Head of caudate nucleus (tissue), 42 donors: ENCODE results near the gene DTX2.
"Not testable (repeated sequence)": the region's sequence is repeated elsewhere in the genome, so short reads cannot be mapped to it uniquely, and the experiment has no call there.

ENCODE experiments used
- DNase-seq, 42 donors: peaks; one replicate each; pipeline versions ENCODE4 v3.0.0 to v3.0.0-alpha.2; 2020 to 2021; ENCODE audit warnings: mixed read lengths in 7 of 42
- intact Hi-C: fragments of 100-400 bp; cut with DNase I; formaldehyde crosslinking; loops from one replicate; pipeline ENCODE4 v1.15.0; 2022

The DTX2 gene

DNA sequence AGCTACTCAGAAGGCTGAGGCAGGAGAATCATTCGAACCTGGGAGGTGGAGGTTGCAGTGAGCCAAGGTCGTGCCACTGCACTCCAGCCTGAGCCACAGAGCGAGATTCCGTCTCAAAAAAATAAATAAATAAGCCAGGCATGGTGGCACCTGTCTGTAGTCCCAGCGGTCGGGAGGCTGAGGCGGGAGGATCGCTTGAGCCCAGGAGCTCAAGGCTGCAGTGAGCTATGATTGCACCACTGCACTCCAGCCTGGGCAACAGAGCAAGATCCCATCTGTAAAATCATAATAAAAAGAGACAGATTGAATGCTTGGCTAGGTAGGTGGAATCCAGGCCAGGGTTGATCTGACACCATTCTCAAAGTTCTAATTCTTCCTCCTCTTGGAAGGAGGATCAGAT is 45.1 kb downstream of the DTX2 start:
- DNase-seq, intact Hi-C loops: not testable (repeated sequence)

DNA sequence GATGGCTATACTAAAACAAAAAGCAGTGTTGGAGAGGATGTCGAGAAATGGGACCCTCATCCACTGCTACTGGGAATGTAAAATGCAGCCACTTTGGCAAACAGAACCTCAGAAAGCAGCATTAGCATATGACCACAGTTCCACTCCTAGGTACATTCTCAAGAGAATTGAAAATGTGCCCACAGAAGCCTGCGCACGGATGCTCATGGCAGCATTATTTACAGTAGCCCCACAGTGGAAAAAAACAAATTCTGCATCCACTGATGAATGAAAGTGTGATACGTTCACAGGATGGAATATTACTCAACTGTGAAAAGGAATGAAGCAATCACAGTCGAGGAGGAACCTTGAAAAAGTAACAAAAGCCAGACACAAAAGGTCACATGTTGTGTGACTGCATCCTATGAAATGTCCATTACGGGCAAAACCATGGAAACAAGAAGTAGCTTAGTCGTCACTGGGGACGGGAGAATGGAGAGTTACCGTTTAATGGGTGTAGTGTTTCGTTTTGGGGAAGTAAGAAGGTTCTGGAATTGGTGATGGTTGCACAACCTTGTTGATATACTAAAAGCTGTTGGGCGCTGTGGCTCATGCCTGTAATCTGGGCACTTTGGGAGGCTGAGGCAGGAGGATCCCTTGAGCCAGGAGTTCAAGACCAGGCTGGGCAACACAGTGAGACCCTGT is 46.4 kb downstream of the DTX2 start:
- no peak for DNase-seq
- intact Hi-C loops, result no loop called here

DNA sequence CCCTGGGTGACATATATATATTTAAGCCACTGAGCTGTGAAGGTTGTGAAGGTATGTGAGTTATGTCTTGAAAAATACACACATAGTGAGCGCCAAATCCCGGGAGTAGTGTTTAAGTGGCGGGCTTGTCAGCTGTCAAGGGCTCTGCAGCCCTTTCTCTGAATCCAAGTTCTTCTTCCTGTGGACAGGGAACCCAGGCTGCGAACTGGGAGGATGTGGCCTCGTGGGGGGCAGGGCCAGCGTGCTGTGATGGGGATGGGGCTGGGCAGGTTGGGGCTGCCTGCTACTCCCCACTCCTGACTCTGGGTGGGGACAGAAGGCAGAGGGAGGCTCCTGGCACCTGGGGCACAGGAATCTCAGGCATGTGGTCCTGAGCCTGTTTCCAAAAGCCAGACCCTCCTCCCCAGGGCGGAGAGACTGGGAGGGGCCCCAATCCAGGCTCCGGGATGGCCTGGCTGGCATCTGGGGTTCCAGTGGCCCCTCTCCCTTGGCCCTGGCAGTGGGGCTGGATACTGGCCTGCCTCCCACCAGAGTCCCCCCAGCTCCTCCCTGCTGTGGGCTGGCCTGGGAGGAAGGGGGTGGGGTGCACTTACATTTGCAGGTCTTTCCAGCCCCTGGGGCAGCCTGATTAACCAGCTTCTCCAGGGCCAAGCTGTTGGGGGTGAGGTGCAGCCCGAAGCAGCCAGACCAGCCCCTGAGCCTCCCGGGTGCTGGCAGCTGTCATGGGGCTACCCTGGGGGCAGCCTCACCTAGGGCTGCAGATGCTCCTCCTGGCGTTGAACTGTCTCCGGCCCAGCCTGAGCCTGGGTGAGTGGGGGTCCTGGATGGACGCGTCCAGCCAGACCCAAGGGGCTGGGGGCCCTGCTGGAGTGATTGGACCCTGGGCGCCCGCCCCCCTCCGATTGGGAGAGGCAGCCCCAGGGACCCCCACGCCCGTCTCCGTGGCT is 48.7 kb downstream of the DTX2 start, which contains the start of gene UPK3B:
Gene UPK3B, plus strand, starts transcription at position 622 of the 947 bp plus-strand sequence. Its CDS starts 101 bp downstream, at position 723.
- intact Hi-C loops, result no loop called here
- peak in 1 of 42 donors; percentile 19 for DNase-seq

DNA sequence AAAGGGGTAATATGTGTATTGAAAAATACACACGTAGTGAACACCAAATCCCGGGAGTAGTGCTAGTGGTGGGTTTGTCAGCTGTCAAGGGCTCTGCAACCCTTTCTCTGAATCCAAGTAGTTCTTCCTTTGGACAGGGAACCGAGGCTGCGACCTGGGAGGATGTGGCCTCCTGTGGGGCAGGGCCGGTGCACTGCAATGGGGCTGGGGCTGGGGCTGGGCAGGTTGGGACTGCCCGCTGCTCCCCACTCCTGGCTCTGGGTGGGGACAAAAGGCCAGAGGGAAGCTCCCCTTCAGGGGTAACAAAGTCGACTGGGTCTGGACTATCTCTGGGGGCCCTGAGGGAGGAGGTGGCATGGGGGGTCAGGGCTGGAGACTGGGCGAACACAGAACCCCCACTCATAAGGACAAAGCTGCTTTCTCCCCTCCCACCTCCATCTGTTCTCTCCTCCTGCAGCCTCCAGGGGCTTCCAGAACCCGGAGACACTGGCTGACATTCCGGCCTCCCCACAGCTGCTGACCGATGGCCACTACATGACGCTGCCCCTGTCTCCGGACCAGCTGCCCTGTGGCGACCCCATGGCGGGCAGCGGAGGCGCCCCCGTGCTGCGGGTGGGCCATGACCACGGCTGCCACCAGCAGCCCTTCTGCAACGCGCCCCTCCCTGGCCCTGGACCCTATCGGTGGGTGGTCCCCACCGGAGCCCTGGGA is 49.8 kb downstream of the DTX2 start:
- intact Hi-C loops, DNase-seq: not testable (repeated sequence)

DNA sequence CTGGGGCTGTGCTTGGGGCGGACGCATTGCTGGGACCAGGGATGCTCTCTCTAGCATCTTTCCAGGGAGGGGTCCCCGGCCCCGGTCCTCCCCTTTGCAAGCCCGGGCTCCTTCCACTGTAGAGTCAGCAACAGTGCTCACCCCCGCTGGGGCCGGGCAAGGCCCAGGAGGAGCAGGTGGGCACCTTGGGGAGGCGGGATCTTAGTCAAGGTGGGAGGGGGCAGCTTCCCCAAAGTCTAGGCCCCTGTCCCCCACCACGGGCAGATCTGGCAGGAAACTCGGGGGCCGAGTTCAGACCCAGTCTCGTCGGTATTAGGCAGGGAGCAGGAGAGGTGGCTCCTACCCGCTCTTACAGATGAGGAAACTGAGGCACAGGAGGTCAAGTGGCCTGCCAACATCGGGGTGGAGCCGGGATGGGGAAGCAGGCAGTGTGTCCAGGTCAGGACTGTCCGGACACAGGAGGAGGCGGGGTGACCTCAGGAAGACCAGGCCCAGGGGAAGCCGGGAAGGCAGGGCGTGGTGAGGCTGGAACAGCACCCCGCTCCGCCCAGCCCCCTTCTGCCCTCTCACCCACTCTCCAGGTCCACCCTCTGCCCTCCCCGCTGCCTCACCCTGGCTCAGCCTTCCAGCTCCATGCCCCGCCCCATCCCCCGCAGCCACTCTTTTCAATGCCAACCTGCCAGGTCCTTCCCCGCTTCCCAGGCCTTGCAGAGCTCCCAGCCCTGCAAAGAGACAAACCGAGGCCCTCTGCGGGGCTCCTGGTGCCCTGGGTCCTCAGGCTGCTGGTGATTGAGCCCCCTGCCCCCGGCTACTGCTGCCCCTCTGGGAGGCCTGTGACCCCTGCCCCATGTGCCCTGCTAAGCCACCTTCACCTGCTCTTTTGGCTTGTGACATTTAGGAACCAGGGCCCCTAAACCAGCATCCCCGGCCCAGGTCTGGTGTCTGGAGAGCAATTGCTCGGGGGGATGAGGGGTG is 50.7 kb downstream of the DTX2 start:
- intact Hi-C loops, result not testable (repeated sequence)
- DNase-seq, result peak in 1 of 42 donors; percentile 3

DNA sequence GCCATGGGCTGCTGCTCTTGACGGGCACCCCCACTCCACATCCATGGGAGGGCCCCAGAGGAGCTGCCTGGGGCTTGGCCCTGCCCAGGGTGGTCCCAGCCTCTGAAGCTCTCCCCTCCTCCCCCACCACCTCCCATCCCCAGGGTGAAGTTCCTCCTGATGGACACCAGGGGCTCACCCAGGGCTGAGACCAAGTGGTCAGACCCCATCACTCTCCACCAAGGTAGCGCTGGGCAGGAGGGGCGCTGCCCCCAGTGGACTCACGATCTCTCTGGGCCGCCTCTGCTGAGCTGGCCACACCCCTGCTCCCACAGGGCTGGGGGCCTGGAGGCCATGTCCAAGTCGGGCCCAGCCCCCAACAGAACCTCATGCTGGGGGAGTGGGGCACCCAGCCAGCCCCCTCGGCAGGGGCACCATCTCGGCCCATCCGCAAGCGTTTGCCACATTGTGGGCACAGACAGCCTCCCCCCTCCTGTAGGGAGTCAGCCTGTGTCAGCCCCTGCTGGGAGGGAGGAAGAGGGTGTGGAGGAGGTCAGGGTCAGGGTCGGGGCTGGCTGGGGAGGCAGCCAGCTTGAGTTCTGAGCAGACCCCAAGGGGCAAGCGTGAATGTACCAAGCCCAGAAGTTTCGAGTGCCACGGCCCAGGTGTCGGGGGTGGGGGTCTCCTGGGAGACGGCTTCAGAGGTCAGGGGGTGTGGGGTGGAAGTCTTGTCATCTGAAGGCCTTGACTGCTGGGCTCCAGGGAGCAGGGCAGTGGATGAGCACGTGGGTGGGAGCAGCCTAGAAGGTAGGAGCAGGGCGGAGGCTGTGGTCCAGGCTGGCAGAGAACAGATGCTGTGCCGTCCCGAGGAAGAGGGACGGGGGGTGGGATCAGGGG is 51.7 kb downstream of the DTX2 start:
- intact Hi-C loops, result no loop called here
- peak in 1 of 42 donors; percentile 16 for DNase-seq

DNA sequence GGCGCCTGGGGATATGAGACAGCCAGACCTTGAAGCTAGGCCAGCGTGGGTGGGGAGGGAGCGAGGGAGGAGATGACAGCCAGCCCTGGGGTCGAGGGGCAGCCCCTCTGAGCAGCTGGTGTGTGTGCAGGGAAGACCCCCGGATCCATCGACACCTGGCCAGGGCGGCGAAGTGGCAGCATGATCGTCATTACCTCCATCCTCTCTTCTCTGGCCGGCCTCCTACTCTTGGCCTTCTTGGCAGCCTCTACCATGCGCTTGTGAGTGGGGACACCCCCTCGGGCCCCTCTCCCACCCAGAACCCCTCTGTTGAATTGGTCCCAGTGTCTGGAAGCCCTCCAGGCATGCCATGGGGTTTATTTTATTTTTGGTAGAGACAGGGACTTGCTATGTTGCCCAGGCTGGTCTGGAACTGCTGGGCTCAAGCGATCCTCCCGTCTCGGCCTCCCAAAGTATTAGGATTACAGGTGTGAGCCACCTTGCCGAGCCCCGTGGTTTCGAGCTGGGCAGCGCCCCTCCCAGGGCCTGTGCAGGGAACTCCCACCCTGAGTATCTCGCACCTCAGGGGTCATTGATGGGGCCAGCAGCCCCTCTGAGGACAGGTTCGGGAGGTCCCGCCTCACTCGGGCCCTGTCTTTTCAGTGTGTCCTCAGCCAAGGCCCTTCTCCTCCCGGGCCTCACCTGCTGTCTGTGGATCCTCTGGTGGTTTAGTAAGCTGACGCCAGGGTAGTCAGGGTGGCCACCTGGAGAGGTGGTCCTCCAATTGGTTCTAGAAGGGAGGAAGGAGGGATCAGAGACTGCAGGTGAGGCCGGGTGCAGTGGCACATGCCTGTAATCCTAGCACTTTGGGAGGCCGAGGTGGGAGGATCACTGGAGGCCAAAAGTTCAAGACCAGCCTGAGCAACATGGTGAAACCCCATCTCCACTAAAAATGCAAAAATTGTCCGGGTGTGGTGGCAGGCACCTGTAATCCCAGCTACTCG is 52.6 kb downstream of the DTX2 start:
- intact Hi-C loops, result no loop called here
- peak in 1 of 42 donors; percentile 4 for DNase-seq

DNA sequence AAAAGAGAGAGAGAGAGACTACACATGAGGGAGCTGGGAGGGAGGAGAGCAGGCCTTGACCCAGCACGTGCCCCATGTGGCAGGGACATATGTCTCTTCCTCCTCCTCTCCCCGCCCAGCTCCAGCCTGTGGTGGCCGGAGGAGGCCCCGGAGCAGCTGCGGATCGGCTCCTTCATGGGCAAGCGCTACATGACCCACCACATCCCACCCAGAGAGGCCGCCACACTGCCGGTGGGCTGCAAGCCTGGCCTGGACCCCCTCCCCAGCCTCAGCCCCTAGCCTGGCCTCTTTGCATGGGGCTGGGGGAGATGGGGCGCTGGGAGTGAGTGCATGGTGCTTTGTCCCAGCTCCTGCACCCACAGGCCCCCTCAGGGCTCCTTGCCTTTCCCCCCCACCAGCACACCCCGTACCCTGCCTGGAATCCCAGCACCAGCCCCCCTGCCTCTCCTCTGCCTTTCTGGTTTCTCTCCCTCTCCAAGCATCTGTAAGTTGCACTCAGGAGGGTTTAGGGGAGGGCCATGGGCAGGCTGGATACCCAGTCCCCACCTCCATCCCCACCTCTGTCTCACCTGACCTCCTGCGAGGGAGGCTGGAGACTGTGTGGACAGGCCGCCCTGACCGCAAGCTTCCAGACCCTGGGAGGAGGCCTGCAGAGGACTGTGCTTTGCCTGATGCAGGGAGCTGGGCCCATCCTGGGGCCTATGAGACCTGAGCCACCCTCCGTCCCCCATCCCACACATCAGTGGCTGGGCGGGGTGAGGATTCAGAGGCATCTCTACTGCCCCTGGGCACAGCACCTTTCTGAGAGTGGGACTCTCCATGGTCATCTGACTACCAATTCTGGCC is 53.6 kb downstream of the DTX2 start:
- intact Hi-C loops, result no loop called here
- peak in 1 of 42 donors; percentile 4 for DNase-seq

DNA sequence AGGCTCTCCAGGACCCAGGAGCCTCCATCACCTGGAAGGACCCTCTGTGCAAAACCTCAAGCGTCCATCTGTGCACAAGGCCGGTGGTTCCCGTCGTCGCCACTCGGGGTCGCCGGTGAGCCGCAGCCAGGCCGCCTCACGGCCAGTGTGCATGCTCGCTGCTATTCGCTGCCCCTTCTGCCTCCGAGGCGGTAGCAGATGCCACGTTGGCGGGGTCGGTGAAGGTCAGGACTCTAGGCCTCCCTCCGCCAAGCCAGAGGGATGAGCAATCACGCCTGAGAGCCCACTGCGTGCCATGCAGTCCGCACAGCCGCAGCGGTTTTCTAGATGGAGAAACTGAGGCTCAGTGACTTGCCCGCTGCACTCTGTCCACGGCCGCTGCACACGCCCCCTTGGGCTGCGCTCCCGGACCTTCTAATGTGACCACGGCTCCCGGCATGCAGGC is 54.5 kb downstream of the DTX2 start:
- intact Hi-C loops, result no loop called here
- peak in 24 of 42 donors; percentile 21 to 89 (median 62) for DNase-seq

DNA sequence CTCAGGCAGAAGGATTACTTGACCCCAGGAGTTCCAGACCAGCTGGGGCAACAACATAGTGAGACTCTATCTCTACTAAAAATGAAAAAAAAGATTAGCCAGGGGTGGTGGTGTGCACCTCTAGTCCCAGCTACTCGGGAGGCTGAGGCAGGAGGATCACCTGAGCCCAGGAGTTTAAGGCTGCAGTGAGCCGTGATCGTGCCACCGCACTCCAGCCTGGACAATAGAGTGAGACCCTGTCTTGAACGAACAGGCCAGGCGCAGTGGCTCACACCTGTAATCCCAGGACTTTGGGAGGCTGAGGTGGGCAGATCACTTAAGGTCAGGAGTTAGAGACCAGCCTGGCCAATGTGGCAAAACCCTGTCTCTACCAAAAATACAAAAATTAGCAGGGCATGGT is 55.4 kb downstream of the DTX2 start:
- intact Hi-C loops, DNase-seq: not testable (repeated sequence)

DNA sequence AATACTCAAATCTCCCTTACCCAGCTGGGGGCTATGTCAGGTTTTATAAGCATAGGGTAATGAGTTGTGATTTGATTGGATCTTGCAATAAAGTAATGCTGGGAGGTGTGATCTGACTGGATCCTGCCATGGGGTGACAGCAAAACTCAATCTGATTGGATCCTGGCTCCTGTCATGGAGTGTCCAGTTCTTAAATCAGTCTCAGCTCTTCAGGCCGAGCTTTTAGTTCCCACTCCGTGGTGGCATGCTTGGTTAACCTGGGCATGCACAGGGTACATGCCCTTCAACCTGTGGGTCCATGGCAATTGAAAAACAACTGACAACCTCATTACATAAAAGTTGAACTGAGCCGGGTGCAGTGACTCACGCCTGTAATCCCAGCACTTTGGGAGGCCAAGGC is 64.7 kb downstream of the DTX2 start:
- DNase-seq, intact Hi-C loops: not testable (repeated sequence)

DNA sequence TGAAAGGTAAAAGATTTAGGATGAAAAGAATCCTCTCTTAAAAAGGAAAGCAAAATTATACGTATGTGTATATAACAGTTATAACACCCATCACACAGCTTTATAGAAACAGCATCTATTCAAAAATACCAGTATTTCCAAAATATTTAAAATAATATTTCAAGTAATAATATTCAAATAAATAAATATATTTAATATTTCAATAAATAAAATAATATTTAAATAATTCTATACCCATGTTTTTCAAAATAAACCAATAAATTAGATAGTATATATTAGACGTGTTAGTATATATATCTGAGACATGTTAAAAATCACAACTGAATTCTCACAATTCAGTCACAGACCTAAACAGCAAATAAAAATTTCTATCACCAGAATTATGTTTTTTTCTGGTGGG is 70.1 kb downstream of the DTX2 start:
- DNase-seq, intact Hi-C loops: not testable (repeated sequence)

DNA sequence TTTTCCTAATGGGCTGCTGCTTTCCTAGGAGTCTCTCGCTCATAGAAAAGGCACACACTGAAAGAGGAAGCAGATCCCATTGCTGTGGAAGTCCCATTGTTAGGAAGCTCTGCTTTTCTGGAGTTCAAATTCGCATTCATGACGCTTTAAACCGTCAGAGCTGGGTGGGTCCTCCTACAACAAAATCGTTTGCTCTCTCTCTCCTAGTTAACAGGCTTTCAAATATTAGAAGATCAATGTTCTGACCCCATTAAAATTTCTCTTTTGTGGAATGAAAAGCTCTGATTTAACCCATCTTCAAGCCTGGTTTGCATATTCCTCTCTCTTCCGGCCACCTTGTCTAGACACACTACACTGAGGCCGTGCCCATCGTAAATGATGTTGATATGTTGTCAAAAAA is 81.7 kb downstream of the DTX2 start, which contains the start of gene SPDYE16:
Gene SPDYE16, minus strand, starts transcription at position 101 of the 400 bp plus-strand sequence. CDS start 1,838 bp downstream, outside the sequence.
- DNase-seq, intact Hi-C loops: not testable (repeated sequence)

DNA sequence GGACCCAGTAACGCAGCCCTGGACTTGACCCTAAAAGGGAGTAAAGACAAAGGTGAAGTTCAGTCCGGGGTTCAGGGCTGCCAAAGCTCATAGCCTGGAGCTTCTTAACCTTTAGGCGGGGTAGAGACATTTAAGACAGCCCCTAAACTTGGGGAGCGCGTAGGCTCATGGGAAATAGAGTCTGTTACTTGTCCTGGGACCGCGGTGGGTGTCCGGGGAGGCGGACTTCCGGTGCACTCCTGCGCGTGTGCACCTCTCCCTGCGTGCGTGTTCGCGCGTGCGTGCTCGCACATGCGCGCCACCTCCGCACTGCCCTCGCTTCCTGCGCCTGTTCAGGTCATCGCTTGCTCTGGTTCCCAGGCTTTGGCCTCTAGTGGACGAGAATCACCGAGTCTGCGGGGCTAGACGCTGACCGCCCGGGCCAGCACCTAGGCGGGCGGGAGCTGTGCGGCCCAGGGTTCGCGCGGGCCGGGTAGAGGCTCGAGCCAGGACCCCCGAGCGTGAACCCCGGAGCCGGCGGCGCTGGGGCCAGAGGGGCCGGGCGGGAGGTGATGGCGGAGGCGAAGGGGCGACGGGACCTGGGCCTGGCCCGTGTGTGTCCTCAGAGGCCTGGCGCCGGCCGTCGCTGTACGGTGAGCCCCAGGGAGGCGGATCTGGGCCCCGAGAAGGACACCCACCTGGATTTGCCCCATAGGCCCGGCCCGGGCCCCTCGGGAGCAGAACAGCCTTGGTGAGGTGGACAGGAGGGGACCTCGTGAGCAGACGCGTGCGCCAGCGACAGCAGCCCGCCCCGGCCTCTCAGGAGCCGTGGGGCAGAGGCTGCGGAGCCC is 87.7 kb downstream of the DTX2 start:
- intact Hi-C loops, result not testable (repeated sequence)

More for the DNA sequence above, 87.7 kb downstream of the DTX2 start:
- DNase-seq, result peak; percentile 78 to 96 (median 90)
